Endothelial cell of umbilical vein (primary cell): ENCODE results near the gene SHCBP1. TPM values are rescaled to one million over a fixed set of nuclear protein-coding genes. Genes with fewer than 3 reads are reported as not detected.
"Not testable (repeated sequence)": the region's sequence is repeated elsewhere in the genome, so short reads cannot be mapped to it uniquely, and the experiment has no call there.

Experiments used
- BruUV-seq: library from RNA; stranded (reverse); fragments of 400-500 nt; replicated peaks from 2 replicates; lab custom pipeline; 2021; lab: Mats Ljungman, UMichigan
- CTCF ChIA-PET: fragments of 300-600, 350-600 bp; sonication (Branson Sonifier 250); formaldehyde crosslinking; loops from one replicate; lab custom pipeline; 2021; ENCODE audit warnings: antibody characterized with exemption, inconsistent platforms; lab: Charles Lee
- POLR2A ChIA-PET: fragments of 300-600, 350-600 bp; sonication (Branson Sonifier 250); formaldehyde crosslinking; loops from one replicate; lab custom pipeline; 2021; ENCODE audit warnings: antibody characterized with exemption, inconsistent platforms; lab: Charles Lee
- DNase-seq: peaks from one replicate; pipeline ENCODE4 v3.0.0-alpha.2; 2011; ENCODE audit warnings: low read depth, low spot score
- FAIRE-seq: peaks from 2 replicates; lab custom pipeline; 2011; peaks lifted over from hg19 to GRCh38; lab: Jason Lieb, UNC
- H2AFZ ChIP-seq: 2 replicates; pipeline ENCODE4 v1.6.0; 2012; ENCODE audit warnings: low read depth, low read length, control low read depth, inconsistent platforms
- H3K27ac ChIP-seq: 2 replicates; pipeline ENCODE4 v1.5.1; 2011; ENCODE audit warnings: low read depth, mild to moderate bottlenecking, control low read depth, low read length, moderate library complexity; ENCODE audit not compliant: insufficient read depth
- H3K27me3 ChIP-seq, 2 experiments: 2 replicates each; pipeline versions ENCODE4 v1.6.0 to v1.6.1; 2011; ENCODE audit warnings: low read length in 2 of 2, mixed read lengths in 1 of 2; ENCODE audit not compliant: control insufficient read depth in 2 of 2, insufficient read depth in 2 of 2
- H3K36me3 ChIP-seq, 2 experiments: 2 replicates in 1 of 2; 3 replicates in 1 of 2; pipeline ENCODE4 v1.5.1; 2011; ENCODE audit warnings: low read length in 2 of 2, mild to moderate bottlenecking in 1 of 2, moderate library complexity in 1 of 2; ENCODE audit not compliant: control insufficient read depth in 2 of 2, insufficient read depth in 2 of 2; ENCODE audit errors: extremely low read depth in 1 of 2
- H3K4me1 ChIP-seq: 3 replicates; pipeline ENCODE4 v1.5.1; 2011; ENCODE audit warnings: mild to moderate bottlenecking, low read length; ENCODE audit not compliant: control insufficient read depth, insufficient read depth; ENCODE audit errors: extremely low read depth
- H3K4me2 ChIP-seq: 2 replicates; pipeline ENCODE4 v1.6.1; 2011; ENCODE audit warnings: low read length, control low read depth, mixed read lengths; ENCODE audit not compliant: insufficient read depth
- H3K4me3 ChIP-seq, 3 experiments: fragments of 200-600 bp in 1 of 3; sonication (generic), shearing (Covaris generic) in 1 of 3; replicated peaks in 1 of 3; 2 replicates each; pipeline ENCODE4 v1.5.1; 2011 to 2016; ENCODE audit warnings: control low read depth in 3 of 3, low read length in 3 of 3, mild to moderate bottlenecking in 2 of 3, inconsistent platforms in 1 of 3, low read depth in 1 of 3, moderate library complexity in 1 of 3; ENCODE audit not compliant: insufficient read depth in 1 of 3
- H3K79me2 ChIP-seq: 2 replicates; pipeline ENCODE4 v1.6.0; 2012; ENCODE audit warnings: low read length, inconsistent platforms; ENCODE audit not compliant: control insufficient read depth, insufficient read depth
- H3K9ac ChIP-seq: replicated peaks from 2 replicates; pipeline ENCODE3; 2011; ENCODE audit warnings: low read length, control low read depth; ENCODE audit not compliant: insufficient read depth; ENCODE audit errors: extremely low read depth
- H3K9me1 ChIP-seq: replicated peaks from 3 replicates; pipeline ENCODE4 v1.6.0; 2011; ENCODE audit warnings: mild to moderate bottlenecking, low read length; ENCODE audit not compliant: control insufficient read depth, insufficient read depth; ENCODE audit errors: extremely low read depth
- H3K9me3 ChIP-seq: replicated peaks from 2 replicates; pipeline ENCODE4 v1.5.1; 2012; ENCODE audit warnings: low read length, inconsistent platforms; ENCODE audit not compliant: control insufficient read depth, insufficient read depth
- H4K20me1 ChIP-seq: replicated peaks from 2 replicates; pipeline ENCODE3; 2011; ENCODE audit warnings: mild to moderate bottlenecking, low read length; ENCODE audit not compliant: control insufficient read depth, insufficient read depth; ENCODE audit errors: extremely low read depth
- dilution Hi-C: fragments of 300-500 bp; cut with MboI; formaldehyde crosslinking; loops from one replicate; pipeline ENCODE4 v1.15.0; 2019; ENCODE audit warnings: low sequenced_read_pairs; ENCODE audit not compliant: extremely low pct_ligation_motif_present
- intact Hi-C: fragments of 100-400 bp; cut with micrococcal nuclease; formaldehyde crosslinking; loops from one replicate; pipeline ENCODE4 v1.10.0; 2022
- polyA plus RNA-seq, 4 experiments: library from polyadenylated mRNA; depleted of rRNA in 3 of 4; stranded (reverse) in 3 of 4; unstranded in 1 of 4; fragments of >200 nt; gene quantifications; 2 replicates each; pipeline versions ENCODE4 v1.2.1 to v1.2.3, GENCODE V29; 2011 to 2012; ENCODE audit warnings: missing spikeins in 1 of 4
- total RNA-seq: library from RNA; stranded (reverse); gene quantifications from 2 replicates; pipeline ENCODE4 v1.2.3, GENCODE V29; 2021

The SHCBP1 gene
- total and polyA plus RNA-seq, 2 donors (not counting 3 experiments of a cell fraction or from before 2014, with no cell fraction given), result 13.9 to 44.9 TPM

DNA sequence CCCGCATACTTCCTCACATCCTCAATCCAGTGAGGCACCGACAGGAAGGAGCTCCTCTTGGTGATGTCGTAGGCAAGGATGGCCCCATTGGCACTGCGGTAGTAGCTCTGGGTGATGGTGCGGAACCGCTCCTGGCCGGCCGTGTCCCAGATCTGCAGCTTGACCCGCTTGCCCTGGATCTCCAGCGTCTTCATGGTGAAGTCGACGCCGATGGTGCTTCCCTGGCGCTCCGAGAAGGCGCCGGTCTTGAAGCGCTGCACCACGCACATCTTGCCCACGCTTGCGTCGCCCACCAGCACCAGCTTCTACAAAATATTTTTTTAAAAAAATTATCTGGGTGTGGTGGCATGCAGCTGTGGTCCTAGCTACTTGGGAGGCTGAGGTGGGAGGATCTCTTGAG, 5.5 kb upstream of the SHCBP1 start:
- BruUV-seq, POLR2A ChIA-PET, H3K27me3 ChIP-seq, H3K79me2 ChIP-seq, H3K36me3 ChIP-seq, H3K4me2 ChIP-seq, H3K9ac ChIP-seq, H3K4me1 ChIP-seq, DNase-seq, H3K9me3 ChIP-seq, H4K20me1 ChIP-seq, H2AFZ ChIP-seq, H3K27ac ChIP-seq, H3K9me1 ChIP-seq, H3K4me3 ChIP-seq, FAIRE-seq, CTCF ChIA-PET, dilution Hi-C loops: not testable (repeated sequence)
- intact Hi-C loops, result loop anchor here (10.0 kb wide), 1 partner anchor 1538 kb away; no protein-coding TSS in a partner anchor

DNA sequence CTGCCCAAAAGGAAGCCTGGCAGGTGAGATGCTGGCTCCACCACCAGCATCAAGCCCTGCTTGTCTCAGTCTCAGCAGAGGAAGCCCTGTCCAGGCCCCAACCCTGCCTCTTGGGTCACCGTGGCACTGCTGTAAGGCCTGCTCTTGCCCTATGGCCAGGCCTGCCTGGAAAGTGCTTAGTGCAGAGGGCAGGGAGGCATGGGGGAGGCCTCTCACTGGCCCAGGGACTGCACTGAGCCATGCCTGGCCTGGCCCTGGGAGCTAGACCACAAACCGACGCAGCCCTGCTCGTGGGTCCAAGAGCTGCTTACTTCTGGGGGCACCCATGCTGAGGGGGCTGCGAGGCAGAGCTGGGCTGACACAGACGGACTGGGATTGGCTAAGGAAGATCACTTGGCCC, 3.7 kb upstream of the SHCBP1 start:
- intact Hi-C loops, result loop anchor here (10.0 kb wide), 1 partner anchor 1540 kb away; no protein-coding TSS in a partner anchor
- DNase-seq, POLR2A ChIA-PET, H4K20me1 ChIP-seq, H3K27me3 ChIP-seq, CTCF ChIA-PET, H3K9ac ChIP-seq, H3K27ac ChIP-seq, BruUV-seq, H3K4me1 ChIP-seq, H3K4me2 ChIP-seq, FAIRE-seq, H2AFZ ChIP-seq, H3K4me3 ChIP-seq, H3K36me3 ChIP-seq, H3K9me3 ChIP-seq, dilution Hi-C loops, H3K9me1 ChIP-seq: not testable (repeated sequence)
- peaks cover 12% of the 10 kb centered on the region for H3K79me2 ChIP-seq

DNA sequence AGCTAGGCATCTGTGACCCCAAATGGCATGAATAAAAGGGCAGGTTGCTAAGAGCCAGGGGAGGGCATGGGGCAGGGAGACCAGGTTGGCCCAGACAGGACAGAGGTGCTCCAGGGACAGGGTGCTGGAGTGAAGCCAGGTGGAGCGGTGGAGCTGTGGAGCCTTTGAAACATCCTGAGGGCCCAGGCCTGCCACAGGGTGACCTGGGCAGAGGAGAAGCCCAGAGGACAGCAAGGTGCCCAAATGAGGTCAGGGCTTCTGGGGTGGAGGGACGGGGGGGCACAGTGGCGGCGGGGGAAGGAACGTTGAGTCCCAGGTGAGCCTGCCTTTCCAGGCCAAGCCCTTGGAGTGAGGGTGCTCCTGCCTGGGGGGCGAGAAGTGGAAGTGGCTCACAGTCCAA, 2.5 kb upstream of the SHCBP1 start:
- H3K4me1 ChIP-seq, H3K36me3 ChIP-seq, CTCF ChIA-PET, H4K20me1 ChIP-seq, FAIRE-seq, H3K9ac ChIP-seq, H3K27ac ChIP-seq, H3K9me3 ChIP-seq, H3K4me2 ChIP-seq, DNase-seq, BruUV-seq, H3K4me3 ChIP-seq, H2AFZ ChIP-seq, dilution Hi-C loops, POLR2A ChIA-PET, H3K9me1 ChIP-seq, H3K27me3 ChIP-seq: not testable (repeated sequence)
- intact Hi-C loops, result loop anchor here (10.0 kb wide), 1 partner anchor 1541 kb away; no protein-coding TSS in a partner anchor
- H3K79me2 ChIP-seq, result peaks cover 21% of the 10 kb centered on the region

- POLR2A ChIA-PET, H4K20me1 ChIP-seq, H3K36me3 ChIP-seq, H3K27ac ChIP-seq, dilution Hi-C loops, H3K27me3 ChIP-seq, DNase-seq, H3K9ac ChIP-seq, H3K4me1 ChIP-seq, H3K4me3 ChIP-seq, H3K9me3 ChIP-seq, H3K4me2 ChIP-seq, H3K9me1 ChIP-seq, CTCF ChIA-PET, H2AFZ ChIP-seq, BruUV-seq: not testable (repeated sequence)
- peaks cover 24% of the 10 kb centered on the region for H3K79me2 ChIP-seq
- peak; percentile 100 for FAIRE-seq
- intact Hi-C loops, result loop anchor here (10.0 kb wide), 1 partner anchor 1542 kb away; no protein-coding TSS in a partner anchor
Observed at GRCh38 chr16:46623246-46623645, 2.1 kb upstream of the SHCBP1 start.
